Parathyroid adenoma (tissue), 2 donors: ENCODE measurements around the gene EYA2.

Experiments used
- H2AFZ ChIP-seq: fragments of 300-600 bp; sonication (generic); one replicate; pipeline ENCODE4 v1.7.0; 2017; ENCODE audit warnings: antibody characterized with exemption, mild to moderate bottlenecking
- H3K27ac ChIP-seq: fragments of 300-600 bp; sonication (generic); one replicate; pipeline ENCODE4 v1.7.0; 2017
- H3K27me3 ChIP-seq: fragments of 300-600 bp; sonication (generic); one replicate; pipeline ENCODE4 v1.7.0; 2017; ENCODE audit warnings: low read length; ENCODE audit not compliant: control insufficient read depth, insufficient read depth
- H3K36me3 ChIP-seq: fragments of 300-600 bp; sonication (generic); one replicate; pipeline ENCODE4 v1.7.0; 2017; ENCODE audit warnings: low read length; ENCODE audit not compliant: control insufficient read depth, insufficient read depth
- H3K4me1 ChIP-seq: fragments of 300-600 bp; sonication (generic); one replicate; pipeline ENCODE4 v1.7.0; 2017; ENCODE audit warnings: control low read depth
- H3K4me2 ChIP-seq: fragments of 300-600 bp; sonication (generic); one replicate; pipeline ENCODE4 v1.7.0; 2017; ENCODE audit warnings: low read length
- H3K4me3 ChIP-seq: fragments of 300-600 bp; sonication (generic); one replicate; pipeline ENCODE4 v1.7.0; 2017; ENCODE audit warnings: low read depth, low read length
- H3K79me2 ChIP-seq: fragments of 300-600 bp; sonication (generic); one replicate; pipeline ENCODE4 v1.7.0; 2017; ENCODE audit warnings: control low read depth
- H3K9ac ChIP-seq: fragments of 300-600 bp; sonication (generic); one replicate; pipeline ENCODE4 v1.7.0; 2017; ENCODE audit warnings: mild to moderate bottlenecking
- H3K9me3 ChIP-seq: fragments of 300-600 bp; sonication (generic); one replicate; pipeline ENCODE4 v1.7.0; 2017; ENCODE audit warnings: low read length; ENCODE audit not compliant: control insufficient read depth
- TF ChIP-seq, protein P1 (sequence below): fragments of 300-600 bp; sonication (generic); IDR thresholded peaks from one replicate; pipeline ENCODE4 v1.7.0; 2017; ENCODE audit warnings: antibody characterized with exemption, mild to moderate bottlenecking
- donor health status: primary hyperparathyroidism.

The EYA2 gene

DNA sequence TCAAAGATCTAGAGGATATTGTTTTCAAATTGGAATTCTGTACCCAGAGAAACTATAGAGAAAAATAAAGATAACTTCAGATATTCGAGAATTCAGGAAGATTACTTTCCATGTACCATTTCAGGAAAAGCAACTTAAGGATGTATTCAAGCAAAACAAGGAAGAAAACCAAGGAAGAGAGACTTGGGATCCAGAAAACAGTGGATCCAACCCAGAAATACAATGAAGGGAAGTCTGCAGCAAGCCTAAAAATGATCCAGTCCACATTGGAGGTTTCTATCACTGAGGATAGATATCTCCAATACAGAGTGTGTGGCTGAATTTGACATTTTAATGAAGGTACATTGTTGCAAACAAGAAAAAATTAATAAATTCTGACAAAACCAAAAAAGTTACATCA, 201.0 kb downstream of the EYA2 start:
- Histone ChIP-seq H3K9ac (no peak overlapping the region), H3K36me3 (no peaks in the 10 kb centered on the region), H2AFZ (no peak overlapping the region), H3K27me3 (no peaks in the 10 kb centered on the region), H3K79me2 (no peaks in the 10 kb centered on the region), H3K4me3 (no peak overlapping the region), H3K4me1 (no peaks in the 10 kb centered on the region), H3K4me2 (no peak overlapping the region), H3K27ac (no peak overlapping the region), H3K9me3 (no peaks in the 10 kb centered on the region)
- TF ChIP-seq, protein P1, sequence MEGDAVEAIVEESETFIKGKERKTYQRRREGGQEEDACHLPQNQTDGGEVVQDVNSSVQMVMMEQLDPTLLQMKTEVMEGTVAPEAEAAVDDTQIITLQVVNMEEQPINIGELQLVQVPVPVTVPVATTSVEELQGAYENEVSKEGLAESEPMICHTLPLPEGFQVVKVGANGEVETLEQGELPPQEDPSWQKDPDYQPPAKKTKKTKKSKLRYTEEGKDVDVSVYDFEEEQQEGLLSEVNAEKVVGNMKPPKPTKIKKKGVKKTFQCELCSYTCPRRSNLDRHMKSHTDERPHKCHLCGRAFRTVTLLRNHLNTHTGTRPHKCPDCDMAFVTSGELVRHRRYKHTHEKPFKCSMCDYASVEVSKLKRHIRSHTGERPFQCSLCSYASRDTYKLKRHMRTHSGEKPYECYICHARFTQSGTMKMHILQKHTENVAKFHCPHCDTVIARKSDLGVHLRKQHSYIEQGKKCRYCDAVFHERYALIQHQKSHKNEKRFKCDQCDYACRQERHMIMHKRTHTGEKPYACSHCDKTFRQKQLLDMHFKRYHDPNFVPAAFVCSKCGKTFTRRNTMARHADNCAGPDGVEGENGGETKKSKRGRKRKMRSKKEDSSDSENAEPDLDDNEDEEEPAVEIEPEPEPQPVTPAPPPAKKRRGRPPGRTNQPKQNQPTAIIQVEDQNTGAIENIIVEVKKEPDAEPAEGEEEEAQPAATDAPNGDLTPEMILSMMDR, result no peak

DNA sequence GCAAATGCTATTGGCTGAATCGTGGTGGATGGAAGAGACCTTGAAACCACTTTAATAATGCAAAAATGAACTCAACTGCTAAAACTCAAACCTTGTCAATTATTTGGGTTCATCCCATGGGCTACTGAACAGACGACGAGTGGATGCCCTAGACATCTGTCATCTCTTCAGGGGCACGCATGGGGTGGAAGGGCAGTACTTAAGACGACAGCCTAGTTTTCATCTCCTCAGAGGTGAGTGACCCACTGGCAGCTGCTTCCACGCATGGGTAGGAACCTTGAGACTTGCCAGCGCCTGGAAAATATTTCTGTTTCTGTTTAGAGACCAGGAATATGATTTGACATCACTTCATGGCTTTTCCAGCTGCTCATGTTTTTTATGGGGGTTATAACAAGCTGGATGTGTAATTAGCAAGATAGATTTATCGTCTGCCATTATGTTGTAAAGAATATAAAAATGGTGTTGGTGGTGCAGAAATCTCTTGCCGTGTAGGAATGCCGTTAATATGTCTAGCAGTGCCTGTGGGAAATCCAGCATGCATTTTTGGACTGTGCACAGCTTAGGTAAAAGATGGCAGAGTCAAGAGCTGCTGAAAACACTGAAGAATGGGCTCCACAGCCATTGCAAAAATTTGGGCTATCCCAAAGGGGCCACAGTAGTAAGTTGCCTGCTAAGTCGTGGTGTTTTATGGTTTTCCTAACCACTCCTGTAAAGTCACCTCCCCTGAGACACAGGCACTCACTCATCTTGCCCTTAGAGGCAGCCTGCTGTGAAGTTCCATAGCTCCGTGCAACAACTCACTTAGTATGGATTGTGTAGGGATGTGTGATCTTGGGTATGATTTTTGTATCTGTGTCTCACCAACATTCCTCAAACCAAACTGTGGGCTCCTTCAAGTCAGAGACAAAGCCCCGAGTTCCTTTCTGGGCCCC, 203.3 kb downstream of the EYA2 start:
- H2AFZ ChIP-seq, result no peak overlapping the region
- H3K9me3 ChIP-seq, result no peaks in the 10 kb centered on the region
- no peaks in the 10 kb centered on the region for H3K36me3 ChIP-seq
- no peaks in the 10 kb centered on the region for H3K4me1 ChIP-seq
- no peaks in the 10 kb centered on the region for H3K79me2 ChIP-seq
- no peak overlapping the region for H3K27ac ChIP-seq
- no peaks in the 10 kb centered on the region for H3K27me3 ChIP-seq
- H3K4me3 ChIP-seq, result no peak overlapping the region
- no peak overlapping the region for H3K4me2 ChIP-seq
- TF ChIP-seq, protein P1, result no peak
- H3K9ac ChIP-seq, result no peak overlapping the region

DNA sequence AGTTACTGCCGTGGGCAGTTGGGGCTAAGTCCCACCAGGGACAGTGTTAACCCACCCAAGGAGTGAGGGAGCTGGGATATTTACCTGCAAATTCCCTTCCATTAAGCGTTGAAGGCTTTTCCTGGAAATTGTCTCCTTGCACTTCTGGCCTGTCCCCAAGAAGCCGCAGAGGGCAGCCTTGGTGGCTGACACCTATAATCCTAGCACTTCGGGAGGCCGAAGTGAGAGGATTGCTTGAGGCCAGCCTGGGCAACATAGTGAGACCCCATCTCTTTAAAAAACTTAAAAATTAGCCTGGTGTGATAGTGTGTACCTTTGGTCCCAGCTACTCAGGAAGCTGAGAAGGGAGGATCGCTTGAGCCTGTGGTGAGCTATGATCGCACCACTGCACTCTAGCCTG, 204.4 kb downstream of the EYA2 start:
- H3K9ac ChIP-seq, result no peak overlapping the region
- no peaks in the 10 kb centered on the region for H3K36me3 ChIP-seq
- no peak overlapping the region for H3K27ac ChIP-seq
- no peaks in the 10 kb centered on the region for H3K27me3 ChIP-seq
- H3K4me1 ChIP-seq, result no peaks in the 10 kb centered on the region
- H3K79me2 ChIP-seq, result no peaks in the 10 kb centered on the region
- H3K4me2 ChIP-seq, result no peak overlapping the region
- TF ChIP-seq, protein P1, result no peak
- H3K4me3 ChIP-seq, result no peak overlapping the region
- no peaks in the 10 kb centered on the region for H3K9me3 ChIP-seq
- H2AFZ ChIP-seq, result no peak overlapping the region

DNA sequence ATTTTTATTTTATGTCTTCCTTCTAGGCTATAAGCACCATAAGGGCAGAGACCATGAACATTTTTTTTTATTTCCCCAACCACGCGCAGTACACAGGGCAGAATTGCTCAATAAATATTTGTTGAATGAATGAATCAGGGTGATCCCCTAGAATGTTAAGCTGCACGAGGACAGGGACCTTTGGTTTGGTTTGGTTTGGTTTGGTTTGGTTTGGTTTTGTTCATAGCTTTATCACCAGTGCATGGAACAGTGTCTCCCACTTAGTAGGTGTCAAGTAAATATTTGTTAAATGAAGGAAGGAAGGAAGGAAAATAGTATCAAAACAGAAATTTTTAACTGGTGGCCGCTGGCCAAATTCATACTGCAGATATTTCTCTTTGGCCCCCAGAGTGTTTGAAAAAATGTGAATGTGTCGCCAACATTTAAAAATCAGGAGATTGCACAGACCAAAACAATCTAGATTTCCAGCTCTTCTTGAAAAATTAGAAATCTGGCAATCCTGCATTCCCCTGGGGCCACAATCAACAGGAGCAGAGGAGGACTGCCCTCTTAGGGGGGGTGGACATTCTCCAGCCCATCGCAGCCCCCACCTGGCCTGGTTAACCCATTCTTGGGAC, 205.3 kb downstream of the EYA2 start:
- H3K36me3 ChIP-seq, result no peaks in the 10 kb centered on the region
- no peak overlapping the region for H3K4me3 ChIP-seq
- H3K27ac ChIP-seq, result no peak overlapping the region
- H2AFZ ChIP-seq, result no peak overlapping the region
- H3K27me3 ChIP-seq, result no peaks in the 10 kb centered on the region
- H3K4me1 ChIP-seq, result no peaks in the 10 kb centered on the region
- TF ChIP-seq, protein P1, result no peak
- no peak overlapping the region for H3K9ac ChIP-seq
- no peaks in the 10 kb centered on the region for H3K9me3 ChIP-seq
- no peak overlapping the region for H3K4me2 ChIP-seq
- no peaks in the 10 kb centered on the region for H3K79me2 ChIP-seq
